Adrenal gland (tissue), 12 donors: Measurements from ENCODE around the gene TLK1. TPM values are rescaled to one million over a fixed set of nuclear protein-coding genes. Genes with fewer than 3 reads are reported as not detected.
"Not testable (repeated sequence)": the region's sequence is repeated elsewhere in the genome, so short reads cannot be mapped to it uniquely, and the experiment has no call there.

Source experiments
- DNase-seq, 7 donors: peaks; one replicate each; pipeline ENCODE4 v3.0.0-alpha.2; 2019 to 2020
- H3K27ac ChIP-seq, 5 donors: fragments of 200-600 bp; sonication (generic) in 4 of 5; 1 replicate in 3 of 5; 2 replicates in 2 of 5; pipeline versions ENCODE4 v1.5.1 to v1.8.0; 2016 to 2020; ENCODE audit warnings: mild to moderate bottlenecking in 1 of 5
- H3K27me3 ChIP-seq: fragments of 200-600 bp; 2 replicates; pipeline ENCODE4 v1.8.0; 2021
- H3K36me3 ChIP-seq, 2 donors: fragments of 200-600 bp; replicated peaks in 1 of 2; 1 replicate in 1 of 2; 2 replicates in 1 of 2; pipeline versions ENCODE4 v1.5.1 to v1.8.0; 2018 to 2022
- H3K4me1 ChIP-seq, 2 donors: fragments of 200-600 bp; replicated peaks in 1 of 2; 1 replicate in 1 of 2; 2 replicates in 1 of 2; pipeline versions ENCODE4 v1.5.1 to v1.8.0; 2018 to 2021
- H3K4me3 ChIP-seq, 4 donors: fragments of 200-600 bp; sonication (generic) in 3 of 4; one replicate each; pipeline ENCODE4 v1.5.1; 2016 to 2018
- H3K9me3 ChIP-seq, 3 donors: fragments of 200-600 bp; sonication (generic) in 1 of 3; replicated peaks in 1 of 3; 1 replicate in 2 of 3; 2 replicates in 1 of 3; pipeline versions ENCODE4 v1.5.1 to v1.8.0; 2016 to 2021
- CTCF ChIP-seq, 6 experiments: fragments of 450-650 bp in 4 of 6; fragments of 200-600 bp in 2 of 6; sonication (generic) in 1 of 6; IDR thresholded peaks; 1 replicate in 5 of 6; 2 replicates in 1 of 6; pipeline versions ENCODE4 v1.5.1 to v1.8.0; 2016 to 2021; ENCODE audit warnings: antibody characterized with exemption in 6 of 6, mild to moderate bottlenecking in 2 of 6, moderate library complexity in 1 of 6
- POLR2A ChIP-seq, 2 donors: fragments of 450-650 bp; IDR thresholded peaks; one replicate each; pipeline ENCODE4 v1.6.1; 2017; ENCODE audit warnings: antibody characterized with exemption in 2 of 2, mild to moderate bottlenecking in 2 of 2, moderate library complexity in 1 of 2
- WGBS, 4 donors: extraction: QIAGEN DNeasy Blood & Tissue Kit in 2 of 4; methylation state at CpG; one replicate each; pipeline versions ENCODE4 v1.1.5 to v1.1.7; 2013 to 2017; 5-methylcytosine and 5-hydroxymethylcytosine counted together
- intact Hi-C, 2 donors: fragments of 100-400 bp; cut with DNase I; formaldehyde crosslinking; loops; one replicate each; pipeline versions ENCODE4 v1.14.1 to v1.15.0; 2022 to 2023
- polyA plus RNA-seq, 3 donors: library from polyadenylated mRNA; stranded (reverse); fragments of 200-250 nt in 2 of 3; fragments of 350-450 nt in 1 of 3; fragmentation: Illumina TruSeq in 1 of 3; extraction: RNeasy Lipid Tissue Mini Kit (QIAGEN cat#74804) in 1 of 3; gene quantifications; one replicate each; pipeline ENCODE4 v1.2.3, GENCODE V29; 2013 to 2014
- total RNA-seq, 9 donors: library from RNA; depleted of rRNA in 4 of 9; stranded (reverse); fragments of >200 nt in 4 of 9; fragments of 120-200 nt in 1 of 9; fragmentation: NEBNext Ultra II Directional in 1 of 9; extraction: Animal tissue kit (Norgen Biotek cat#: 25700) in 1 of 9; gene quantifications; one replicate each; pipeline versions ENCODE4 v1.1.0 to v1.2.4, GENCODE V29; 2013 to 2023
- donor health status: healthy with polysubstance abuse.
- donor health status: Bipolar disorder and iron deficiency.
- donor health status: DM: yes; HTN: yes; CAD: no.
- donor health status: DM: no; HTN: no; CAD: no.
- donor health status: DM: no; HTN: no; CAD: no.
- donor health status: DM: yes; HTN: yes; CAD: no.

Gene TLK1
- total and polyA plus RNA-seq, 12 donors = 16.5 to 84.0 (median 47.3) TPM

GRCh38 chr2:171095014-171095582, 65.6 kb downstream of the TLK1 start:
- no peak for DNase-seq
- H3K27me3 ChIP-seq = no peaks in the 10 kb centered on the region
- intact Hi-C loops = loop anchor here in 1 of 2 donors (10.0 kb wide), 1 partner anchor 50 kb away; no protein-coding TSS in a partner anchor
- H3K4me3 ChIP-seq = no peak overlapping the region
- peaks cover 0 to 14% (median 0%) of the 10 kb centered on the region in 3 donors for H3K9me3 ChIP-seq
- WGBS, 4 donors = 93 to 98% (median 94%) methylated on average over 2 of the region's 2 CpGs
- H3K36me3 ChIP-seq = no peaks in the 10 kb centered on the region
- H3K4me1 ChIP-seq = no peaks in the 10 kb centered on the region
- TF ChIP-seq CTCF (IDR thresholded peaks at IDR 0.05) (no peak), POLR2A (IDR thresholded peaks at IDR 0.05) (no peak)
- H3K27ac ChIP-seq = no peak overlapping the region

GRCh38 chr2:171091517-171091916, 69.2 kb downstream of the TLK1 start:
- H3K4me1 ChIP-seq, DNase-seq, H3K4me3 ChIP-seq, H3K27ac ChIP-seq, H3K9me3 ChIP-seq, H3K36me3 ChIP-seq, H3K27me3 ChIP-seq: not testable (repeated sequence)
- intact Hi-C loops = loop anchor here in 1 of 2 donors (10.0 kb wide), 1 partner anchor 53 kb away; no protein-coding TSS in a partner anchor
- 94 to 97% (median 97%) methylated on average over 11 of the region's 11 CpGs for WGBS, 4 donors

GRCh38 chr2:171089489-171089888, 71.2 kb downstream of the TLK1 start:
- H3K9me3 ChIP-seq = no peaks in the 10 kb centered on the region
- H3K27ac ChIP-seq = no peak overlapping the region
- TF ChIP-seq CTCF (IDR thresholded peaks at IDR 0.05) (no peak), POLR2A (IDR thresholded peaks at IDR 0.05) (no peak)
- WGBS, 4 donors = 97 to 99% (median 98%) methylated on average over 6 of the region's 6 CpGs
- DNase-seq = no peak
- no peaks in the 10 kb centered on the region for H3K4me1 ChIP-seq
- no peaks in the 10 kb centered on the region for H3K27me3 ChIP-seq
- H3K4me3 ChIP-seq = no peak overlapping the region
- intact Hi-C loops = no loop called here
- H3K36me3 ChIP-seq = no peaks in the 10 kb centered on the region

GRCh38 chr2:171088057-171088834, 72.4 kb downstream of the TLK1 start:
- intact Hi-C loops = no loop called here
- Histone ChIP-seq H3K27me3 (no peaks in the 10 kb centered on the region), H3K9me3 (no peaks in the 10 kb centered on the region), H3K36me3 (no peaks in the 10 kb centered on the region), H3K4me1 (no peaks in the 10 kb centered on the region), H3K27ac (no peak overlapping the region), H3K4me3 (no peak overlapping the region)
- no peak for TF ChIP-seq CTCF (IDR thresholded peaks at IDR 0.05)
- TF ChIP-seq POLR2A (IDR thresholded peaks at IDR 0.05) = no peak
- whole genome bisulfite sequencing, 4 donors = 90 to 98% (median 92%) methylated on average over 5 of the region's 5 CpGs
- no peak for DNase-seq
